Esophagus squamous epithelium (tissue), 5 donors: ENCODE data around the gene SPAG17. TPM values are rescaled to one million over a fixed set of nuclear protein-coding genes. Genes with fewer than 3 reads are reported as not detected.

Experiments
- DNase-seq: peaks from one replicate; lab custom pipeline; 2025; lab: John Stamatoyannopoulos, UW
- H3K27ac ChIP-seq, 4 donors: fragments of 200-600 bp; sonication (generic); one replicate each; pipeline ENCODE4 v1.5.1; 2016 to 2019; ENCODE audit warnings: mild to moderate bottlenecking in 1 of 4
- H3K27me3 ChIP-seq, 4 donors: fragments of 200-600 bp; sonication (generic); 1 replicate in 3 of 4; 2 replicates in 1 of 4; pipeline versions ENCODE4 v1.5.1 to v1.6.0; 2017 to 2021; ENCODE audit warnings: antibody characterized with exemption in 1 of 4
- H3K36me3 ChIP-seq, 3 donors: fragments of 200-600 bp; sonication (generic); one replicate each; pipeline ENCODE4 v1.5.1; 2016 to 2019
- H3K4me1 ChIP-seq, 3 donors: fragments of 200-600 bp; sonication (generic); one replicate each; pipeline ENCODE4 v1.5.1; 2017 to 2019
- H3K4me3 ChIP-seq, 4 donors: fragments of 200-600 bp; sonication (generic); 1 replicate in 3 of 4; 2 replicates in 1 of 4; pipeline ENCODE4 v1.5.1; 2016 to 2019; ENCODE audit warnings: mild to moderate bottlenecking in 2 of 4, moderate library complexity in 1 of 4
- H3K9me3 ChIP-seq, 3 donors: fragments of 200-600 bp; sonication (generic); one replicate each; pipeline ENCODE4 v1.5.1; 2016 to 2019
- CTCF ChIP-seq, 6 experiments: fragments of 450-650 bp in 4 of 6; fragments of 200-600 bp in 2 of 6; sonication (generic) in 2 of 6; IDR thresholded peaks; one replicate each; pipeline ENCODE4 v1.5.1; 2016 to 2019; ENCODE audit warnings: antibody characterized with exemption in 6 of 6, mild to moderate bottlenecking in 4 of 6, moderate library complexity in 4 of 6
- POLR2A ChIP-seq, 4 donors: fragments of 450-650 bp; IDR thresholded peaks; one replicate each; pipeline ENCODE4 v1.6.1; 2017; ENCODE audit warnings: antibody characterized with exemption in 4 of 4, mild to moderate bottlenecking in 4 of 4, moderate library complexity in 3 of 4
- WGBS, 2 donors: methylation state at CpG; one replicate each; pipeline ENCODE4 v1.1.5; 2018; 5-methylcytosine and 5-hydroxymethylcytosine counted together
- intact Hi-C: fragments of 100-400 bp; cut with DNase I; formaldehyde crosslinking; loops from one replicate; pipeline ENCODE4 v1.15.0; 2022
- total RNA-seq, 4 donors: library from RNA; depleted of rRNA; stranded (reverse); fragments of >200 nt; gene quantifications; one replicate each; pipeline ENCODE4 v1.1.0, GENCODE V29; 2016
- donor health status: DM: yes; HTN: yes; CAD: no.

The SPAG17 gene
- total RNA-seq, 4 donors from 2014 or later: 8.8 to 20.9 (median 13.8) TPM

- TF ChIP-seq POLR2A (IDR thresholded peaks at IDR 0.05) (no peak), CTCF (IDR thresholded peaks at IDR 0.05) (no peak)
- DNase-seq: no peak
- H3K4me1 ChIP-seq: no peaks in the 10 kb centered on the region
- H3K27ac ChIP-seq: no peak overlapping the region
- intact Hi-C loops: no loop called here
- no peaks in the 10 kb centered on the region for H3K27me3 ChIP-seq
- no peaks in the 10 kb centered on the region for H3K36me3 ChIP-seq
- 88 to 89% methylated on average over 4 to 5 of the region's 5 CpGs for WGBS, 2 donors
- H3K4me3 ChIP-seq: no peak overlapping the region
- H3K9me3 ChIP-seq: no peaks in the 10 kb centered on the region
Measured at GRCh38 chr1:118132000-118132399, 53.0 kb downstream of the SPAG17 start.

GRCh38 chr1:118128761-118129160, 56.3 kb downstream of the SPAG17 start:
- DNase-seq: no peak
- TF ChIP-seq POLR2A (IDR thresholded peaks at IDR 0.05) (no peak), CTCF (IDR thresholded peaks at IDR 0.05) (no peak)
- no peaks in the 10 kb centered on the region for H3K9me3 ChIP-seq
- no peaks in the 10 kb centered on the region for H3K36me3 ChIP-seq
- intact Hi-C loops: no loop called here
- H3K4me3 ChIP-seq: no peak overlapping the region
- no peaks in the 10 kb centered on the region for H3K27me3 ChIP-seq
- H3K27ac ChIP-seq: no peak overlapping the region
- WGBS, 2 donors: 62 to 89% methylated on average over 1 of the region's 1 CpG
- no peaks in the 10 kb centered on the region for H3K4me1 ChIP-seq

GRCh38 chr1:118124064-118124463, 61.0 kb downstream of the SPAG17 start:
- Histone ChIP-seq H3K36me3 (no peaks in the 10 kb centered on the region), H3K4me3 (no peak overlapping the region), H3K27me3 (no peaks in the 10 kb centered on the region), H3K27ac (no peak overlapping the region), H3K4me1 (no peaks in the 10 kb centered on the region), H3K9me3 (no peaks in the 10 kb centered on the region)
- TF ChIP-seq CTCF (IDR thresholded peaks at IDR 0.05): no peak
- no peak for TF ChIP-seq POLR2A (IDR thresholded peaks at IDR 0.05)
- no peak for DNase-seq
- 42 to 59% methylated on average over 3 of the region's 3 CpGs for WGBS, 2 donors
- intact Hi-C loops: no loop called here

GRCh38 chr1:118123116-118123839, 61.8 kb downstream of the SPAG17 start:
- no peak for DNase-seq
- Histone ChIP-seq H3K36me3 (no peaks in the 10 kb centered on the region), H3K27me3 (no peaks in the 10 kb centered on the region), H3K4me1 (no peaks in the 10 kb centered on the region), H3K27ac (no peak overlapping the region), H3K4me3 (no peak overlapping the region), H3K9me3 (no peaks in the 10 kb centered on the region)
- TF ChIP-seq CTCF (IDR thresholded peaks at IDR 0.05) (no peak), POLR2A (IDR thresholded peaks at IDR 0.05) (no peak)
- whole genome bisulfite sequencing, 2 donors: 53 to 78% methylated on average over 3 of the region's 3 CpGs
- intact Hi-C loops: no loop called here

GRCh38 chr1:118122234-118123004, 62.6 kb downstream of the SPAG17 start:
- TF ChIP-seq POLR2A (IDR thresholded peaks at IDR 0.05) (no peak), CTCF (IDR thresholded peaks at IDR 0.05) (no peak)
- no peak overlapping the region for H3K4me3 ChIP-seq
- intact Hi-C loops: no loop called here
- WGBS, 2 donors: 14 to 37% methylated on average over 4 of the region's 4 CpGs
- H3K9me3 ChIP-seq: no peaks in the 10 kb centered on the region
- no peaks in the 10 kb centered on the region for H3K27me3 ChIP-seq
- H3K36me3 ChIP-seq: no peaks in the 10 kb centered on the region
- H3K27ac ChIP-seq: no peak overlapping the region
- H3K4me1 ChIP-seq: peaks cover 0 to 2% (median 0%) of the 10 kb centered on the region in 3 donors
- DNase-seq: no peak
